H9 (cell line): ENCODE results near the gene BCAR1. TPM values are rescaled to one million over a fixed set of nuclear protein-coding genes. Genes with fewer than 3 reads are reported as not detected.

Source experiments
- DNase-seq: peaks from one replicate; pipeline ENCODE4 v3.0.0-alpha.2; 2017
- H2AFZ ChIP-seq: one replicate; pipeline ENCODE4 v1.6.1; 2013; ENCODE audit warnings: mild to moderate bottlenecking, low read length, control low read depth, moderate library complexity
- H2AK5ac ChIP-seq: 2 replicates; pipeline ENCODE4 v1.6.1; 2013; ENCODE audit warnings: low read length, control low read depth, mixed read lengths; ENCODE audit not compliant: insufficient read length
- H2BK120ac ChIP-seq: one replicate; pipeline ENCODE4 v1.6.1; 2013; ENCODE audit warnings: low read depth, mild to moderate bottlenecking, low read length, control low read depth, inconsistent platforms; ENCODE audit not compliant: poor library complexity, severe bottlenecking
- H2BK12ac ChIP-seq: 2 replicates; pipeline ENCODE4 v1.6.1; 2013; ENCODE audit warnings: low read length, control low read depth, mixed read lengths, low read depth; ENCODE audit not compliant: insufficient read length
- H2BK15ac ChIP-seq: 2 replicates; pipeline ENCODE4 v1.6.1; 2013; ENCODE audit warnings: low read depth, low read length, control low read depth
- H2BK20ac ChIP-seq: one replicate; pipeline ENCODE4 v1.6.1; 2013; ENCODE audit warnings: low read depth, mild to moderate bottlenecking, low read length, control low read depth, inconsistent platforms; ENCODE audit not compliant: poor library complexity, severe bottlenecking
- H2BK5ac ChIP-seq: 2 replicates; pipeline ENCODE4 v1.6.1; 2013; ENCODE audit warnings: low read length, control low read depth, mixed read lengths; ENCODE audit not compliant: insufficient read length
- H3K14ac ChIP-seq: 2 replicates; pipeline ENCODE4 v1.6.1; 2013; ENCODE audit warnings: low read length, control low read depth; ENCODE audit not compliant: insufficient read depth
- H3K18ac ChIP-seq: 2 replicates; pipeline ENCODE4 v1.6.1; 2013; ENCODE audit warnings: low read depth, mild to moderate bottlenecking, mixed read lengths, low read length, control low read depth; ENCODE audit not compliant: insufficient read length
- H3K23ac ChIP-seq: 2 replicates; pipeline ENCODE4 v1.6.1; 2013; ENCODE audit warnings: low read length, control low read depth, mixed read lengths, low read depth; ENCODE audit not compliant: insufficient read length
- H3K23me2 ChIP-seq: 2 replicates; pipeline ENCODE4 v1.6.1; 2013; ENCODE audit warnings: low read depth, mild to moderate bottlenecking, mixed read lengths, low read length, control low read depth; ENCODE audit not compliant: insufficient read length, poor library complexity, severe bottlenecking
- H3K27ac ChIP-seq: 2 replicates; pipeline ENCODE4 v1.5.1; 2013; ENCODE audit warnings: low read length, control low read depth, mixed read lengths, low read depth; ENCODE audit not compliant: insufficient read length
- H3K27me3 ChIP-seq: 2 replicates; pipeline ENCODE4 v1.6.1; 2013; ENCODE audit warnings: low read length, control low read depth, inconsistent platforms; ENCODE audit not compliant: insufficient read depth
- H3K4ac ChIP-seq: 2 replicates; pipeline ENCODE4 v1.6.1; 2013; ENCODE audit warnings: low read depth, mild to moderate bottlenecking, control low read depth, inconsistent platforms, low read length, moderate library complexity
- H3K4me1 ChIP-seq: 2 replicates; pipeline ENCODE4 v1.6.1; 2013; ENCODE audit warnings: low read length, control low read depth, inconsistent platforms; ENCODE audit not compliant: insufficient read depth
- H3K4me2 ChIP-seq: 2 replicates; pipeline ENCODE4 v1.6.1; 2013; ENCODE audit warnings: low read length, control low read depth, mixed read lengths; ENCODE audit not compliant: insufficient read length, insufficient read depth
- H3K56ac ChIP-seq: 2 replicates; pipeline ENCODE4 v1.6.1; 2013; ENCODE audit warnings: low read depth, mild to moderate bottlenecking, mixed read lengths, low read length, control low read depth; ENCODE audit not compliant: insufficient read length
- H3K79me1 ChIP-seq: 2 replicates; pipeline ENCODE4 v1.6.1; 2013; ENCODE audit warnings: low read depth, mild to moderate bottlenecking, moderate library complexity, low read length, control low read depth, inconsistent platforms; ENCODE audit not compliant: insufficient read depth, poor library complexity, severe bottlenecking
- H3K79me2 ChIP-seq: 2 replicates; pipeline ENCODE4 v1.6.1; 2013; ENCODE audit warnings: low read length, control low read depth, inconsistent platforms; ENCODE audit not compliant: insufficient read depth
- H3K9ac ChIP-seq: 2 replicates; pipeline ENCODE4 v1.6.1; 2013; ENCODE audit warnings: low read length, control low read depth, mixed read lengths; ENCODE audit not compliant: insufficient read length; ENCODE audit errors: extremely low read depth
- H3K9me3 ChIP-seq: one replicate; pipeline ENCODE4 v1.6.1; 2013; ENCODE audit warnings: low read depth, low read length, inconsistent platforms; ENCODE audit not compliant: control insufficient read depth
- H3T11ph ChIP-seq: one replicate; pipeline ENCODE4 v1.6.1; 2013; ENCODE audit warnings: mild to moderate bottlenecking, low read length, control low read depth, inconsistent platforms
- H4K20me1 ChIP-seq: one replicate; pipeline ENCODE4 v1.6.1; 2013; ENCODE audit not compliant: control insufficient read depth, insufficient read length, insufficient read depth
- H4K5ac ChIP-seq: 2 replicates; pipeline ENCODE4 v1.6.1; 2013; ENCODE audit warnings: low read depth, mild to moderate bottlenecking, mixed read lengths, low read length, control low read depth; ENCODE audit not compliant: insufficient read length
- H4K8ac ChIP-seq: replicated peaks from 2 replicates; pipeline ENCODE4 v1.6.1; 2013; ENCODE audit warnings: low read length, control low read depth, mixed read lengths, low read depth; ENCODE audit not compliant: insufficient read length
- H4K91ac ChIP-seq: 2 replicates; pipeline ENCODE4 v1.6.1; 2013; ENCODE audit warnings: low read depth, mild to moderate bottlenecking, moderate library complexity, mixed read lengths, low read length, control low read depth; ENCODE audit not compliant: insufficient read length
- H3K27ac Mint-ChIP-seq, 3 experiments: 2 replicates in 2 of 3; 3 replicates in 1 of 3; pipeline ENCODE4 v1.8.0; 2020 to 2021; ENCODE audit warnings: mixed read lengths in 3 of 3, mild to moderate bottlenecking in 1 of 3, moderate library complexity in 1 of 3
- H3K27me3 Mint-ChIP-seq: 2 replicates; pipeline ENCODE4 v1.8.0; 2021; ENCODE audit warnings: low read depth, mild to moderate bottlenecking, moderate library complexity, mixed read lengths
- H3K36me3 Mint-ChIP-seq, 3 experiments: 2 replicates in 2 of 3; 3 replicates in 1 of 3; pipeline ENCODE4 v1.8.0; 2020 to 2021; ENCODE audit warnings: low read depth in 3 of 3, mixed read lengths in 3 of 3; ENCODE audit not compliant: insufficient read depth in 1 of 3
- H3K4me1 Mint-ChIP-seq, 2 experiments: 2 replicates each; pipeline ENCODE4 v1.8.0; 2020; ENCODE audit warnings: mixed read lengths in 2 of 2
- H3K4me3 Mint-ChIP-seq, 2 experiments: 2 replicates in 1 of 2; 3 replicates in 1 of 2; pipeline ENCODE4 v1.8.0; 2020 to 2021; ENCODE audit warnings: mild to moderate bottlenecking in 2 of 2, mixed read lengths in 2 of 2, moderate library complexity in 1 of 2
- H3K9me3 Mint-ChIP-seq, 2 experiments: 2 replicates in 1 of 2; 3 replicates in 1 of 2; pipeline ENCODE4 v1.8.0; 2020; ENCODE audit warnings: mild to moderate bottlenecking in 2 of 2, mixed read lengths in 2 of 2, moderate library complexity in 1 of 2
- whole genome bisulfite sequencing: extraction: QIAGEN DNeasy Blood & Tissue Kit; methylation state at CpG from one replicate; pipeline ENCODE4 v1.1.7; 2013; ENCODE audit warnings: missing lambda C conversion rate, low lambda C conversion rate, mixed read lengths; ENCODE audit not compliant: insufficient read length; ENCODE audit errors: extremely low coverage; 5-methylcytosine and 5-hydroxymethylcytosine counted together
- total RNA-seq: library from RNA; stranded (reverse); gene quantifications from 2 replicates; pipeline ENCODE4 v1.2.1, GENCODE V29; 2021
- TF ChIP-seq, protein P1 (sequence below): fragments of 200-600 bp; sonication (generic); conservative IDR thresholded peaks from 3 replicates; pipeline ENCODE4 v1.8.0; 2021; ENCODE audit warnings: antibody characterized with exemption, mild to moderate bottlenecking

BCAR1 gene
- total RNA-seq, 1 experiment from 2014 or later = 97.1 TPM

DNA sequence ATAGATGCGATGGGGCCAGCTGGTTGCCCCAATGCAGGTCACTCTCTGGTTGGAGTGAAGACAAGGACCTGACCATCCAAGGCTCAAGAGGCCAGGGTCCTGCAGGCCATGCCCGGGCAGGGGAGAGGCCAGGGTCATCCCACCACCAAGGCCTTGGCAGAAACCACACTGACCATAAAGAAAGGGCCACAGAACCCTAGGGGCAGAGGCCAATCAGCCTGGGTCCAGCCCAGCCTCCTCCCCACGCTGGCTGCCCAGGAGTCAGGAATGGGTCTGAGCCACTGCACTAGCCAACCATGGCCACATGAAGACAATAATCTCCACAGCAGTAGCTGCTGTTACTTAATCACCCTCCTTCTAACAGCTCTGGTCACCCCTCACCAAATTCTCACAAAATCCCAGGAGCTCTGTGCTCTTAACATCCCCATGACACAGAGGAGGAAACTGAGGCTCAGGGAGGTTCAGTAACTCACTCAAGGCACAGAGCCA is 10.2 kb upstream of the BCAR1 start:
- no peak overlapping the region for H3K18ac ChIP-seq
- DNase-seq = no peak
- H2BK12ac ChIP-seq = no peak overlapping the region
- no peak overlapping the region for H3K27ac ChIP-seq
- no peak overlapping the region for H3K14ac ChIP-seq
- no peaks in the 10 kb centered on the region for H3K27me3 Mint-ChIP-seq
- H3K4ac ChIP-seq = no peak overlapping the region
- no peak overlapping the region for H2BK5ac ChIP-seq
- peak overlapping the region; percentile 32 to 96 (median 76); a peak in 5 of 7 replicates for H3K27ac Mint-ChIP-seq
- no peak overlapping the region; a peak in 1 of 5 replicates for H3K4me3 Mint-ChIP-seq
- H4K8ac ChIP-seq = no peak overlapping the region
- H3K9me3 ChIP-seq = no peaks in the 10 kb centered on the region
- no peak overlapping the region for H3T11ph ChIP-seq
- peaks cover 6% of the 10 kb centered on the region; the same call in 1 of the 2 replicates for H3K4me1 ChIP-seq
- H3K4me1 Mint-ChIP-seq = peaks cover 56 to 58% of the 10 kb centered on the region in 2 experiments
- no peaks in the 10 kb centered on the region for H3K27me3 ChIP-seq
- H3K23ac ChIP-seq = no peak overlapping the region
- H4K20me1 ChIP-seq = peaks cover 6% of the 10 kb centered on the region
- no peak overlapping the region for H2BK120ac ChIP-seq
- no peak overlapping the region for H2BK15ac ChIP-seq
- TF ChIP-seq, protein P1, sequence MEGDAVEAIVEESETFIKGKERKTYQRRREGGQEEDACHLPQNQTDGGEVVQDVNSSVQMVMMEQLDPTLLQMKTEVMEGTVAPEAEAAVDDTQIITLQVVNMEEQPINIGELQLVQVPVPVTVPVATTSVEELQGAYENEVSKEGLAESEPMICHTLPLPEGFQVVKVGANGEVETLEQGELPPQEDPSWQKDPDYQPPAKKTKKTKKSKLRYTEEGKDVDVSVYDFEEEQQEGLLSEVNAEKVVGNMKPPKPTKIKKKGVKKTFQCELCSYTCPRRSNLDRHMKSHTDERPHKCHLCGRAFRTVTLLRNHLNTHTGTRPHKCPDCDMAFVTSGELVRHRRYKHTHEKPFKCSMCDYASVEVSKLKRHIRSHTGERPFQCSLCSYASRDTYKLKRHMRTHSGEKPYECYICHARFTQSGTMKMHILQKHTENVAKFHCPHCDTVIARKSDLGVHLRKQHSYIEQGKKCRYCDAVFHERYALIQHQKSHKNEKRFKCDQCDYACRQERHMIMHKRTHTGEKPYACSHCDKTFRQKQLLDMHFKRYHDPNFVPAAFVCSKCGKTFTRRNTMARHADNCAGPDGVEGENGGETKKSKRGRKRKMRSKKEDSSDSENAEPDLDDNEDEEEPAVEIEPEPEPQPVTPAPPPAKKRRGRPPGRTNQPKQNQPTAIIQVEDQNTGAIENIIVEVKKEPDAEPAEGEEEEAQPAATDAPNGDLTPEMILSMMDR = no peak
- no peak overlapping the region for H3K4me2 ChIP-seq
- no peak overlapping the region for H3K56ac ChIP-seq
- peaks cover 13% of the 10 kb centered on the region for H3K23me2 ChIP-seq
- H3K9ac ChIP-seq = no peak overlapping the region
- H3K9me3 Mint-ChIP-seq = no peaks in the 10 kb centered on the region
- peaks cover 15% of the 10 kb centered on the region for H3K79me1 ChIP-seq
- H2AFZ ChIP-seq = no peak overlapping the region
- H4K91ac ChIP-seq = no peak overlapping the region
- peaks cover 5 to 9% (median 6%) of the 10 kb centered on the region in 3 experiments; a peak in 5 of 7 replicates for H3K36me3 Mint-ChIP-seq
- H3K79me2 ChIP-seq = peaks cover 34% of the 10 kb centered on the region; the same call in 1 of the 2 replicates
- H2AK5ac ChIP-seq = no peak overlapping the region
- H4K5ac ChIP-seq = no peak overlapping the region
- H2BK20ac ChIP-seq = no peak overlapping the region
- no CpG with 5 or more reads among the region's 3 CpGs for WGBS
